Measurements from ENCODE around the gene FAM222A.

FAM222A gene

GRCh38 chr12:109762673-109763191 is 49.1 kb downstream of the FAM222A start:
- TF ChIP-seq EZH2 (optimal IDR thresholded peaks at IDR 0.05; ENCODE audit: low read depth, low read length) (no peak), CTCF (IDR thresholded peaks at IDR 0.05; ENCODE audit: low read length) (no peak), EZH2phosphoT487 (IDR thresholded peaks at IDR 0.05; ENCODE audit: low read length) (no peak)
- Histone ChIP-seq H3K79me2 (ENCODE audit: low read length) (no peaks in the 10 kb centered on the region), H3K27me3 (replicated peaks; ENCODE audit: insufficient read depth, low read length) (no peaks in the 10 kb centered on the region), H3K4me1 (ENCODE audit: low read length) (no peaks in the 10 kb centered on the region), H4K20me1 (ENCODE audit: insufficient read depth, low read length) (no peaks in the 10 kb centered on the region), H3K9me2 (replicated peaks; ENCODE audit: insufficient read depth, low read length) (no peaks in the 10 kb centered on the region), H3K36me3 (replicated peaks; ENCODE audit: insufficient read depth, low read length) (no peaks in the 10 kb centered on the region), H3K4me3 (ENCODE audit: low read length) (no peak overlapping the region), H3K9ac (ENCODE audit: low read length) (no peak overlapping the region), H3K4me2 (ENCODE audit: low read depth, low read length) (no peak overlapping the region), H3K9me3 (replicated peaks; ENCODE audit: insufficient read depth, low read length) (no peaks in the 10 kb centered on the region), H2AFZ (ENCODE audit: low read length) (no peak overlapping the region), H3K27ac (ENCODE audit: low read length) (no peak overlapping the region), H3F3A (ENCODE audit: insufficient read depth, low read length) (no peaks in the 10 kb centered on the region)
- DNase-seq: no peak

GRCh38 chr12:109763201-109763841 is 49.7 kb downstream of the FAM222A start:
- H3K27me3 ChIP-seq (replicated peaks; ENCODE audit: insufficient read depth, low read length): no peaks in the 10 kb centered on the region
- TF ChIP-seq EZH2phosphoT487 (IDR thresholded peaks at IDR 0.05; ENCODE audit: low read length): no peak
- TF ChIP-seq EZH2 (optimal IDR thresholded peaks at IDR 0.05; ENCODE audit: low read depth, low read length): no peak
- no peak for TF ChIP-seq CTCF (IDR thresholded peaks at IDR 0.05; ENCODE audit: low read length)
- no peak overlapping the region for H3K4me2 ChIP-seq (ENCODE audit: low read depth, low read length)
- H4K20me1 ChIP-seq (ENCODE audit: insufficient read depth, low read length): no peaks in the 10 kb centered on the region
- no peaks in the 10 kb centered on the region for H3F3A ChIP-seq (ENCODE audit: insufficient read depth, low read length)
- no peaks in the 10 kb centered on the region for H3K9me3 ChIP-seq (replicated peaks; ENCODE audit: insufficient read depth, low read length)
- no peak overlapping the region for H3K9ac ChIP-seq (ENCODE audit: low read length)
- H2AFZ ChIP-seq (ENCODE audit: low read length): no peak overlapping the region
- DNase-seq: no peak
- no peaks in the 10 kb centered on the region for H3K9me2 ChIP-seq (replicated peaks; ENCODE audit: insufficient read depth, low read length)
- H3K36me3 ChIP-seq (replicated peaks; ENCODE audit: insufficient read depth, low read length): no peaks in the 10 kb centered on the region
- H3K27ac ChIP-seq (ENCODE audit: low read length): no peak overlapping the region
- H3K4me3 ChIP-seq (ENCODE audit: low read length): no peak overlapping the region
- no peaks in the 10 kb centered on the region for H3K4me1 ChIP-seq (ENCODE audit: low read length)
- no peaks in the 10 kb centered on the region for H3K79me2 ChIP-seq (ENCODE audit: low read length)

GRCh38 chr12:109764123-109764522 is 50.5 kb downstream of the FAM222A start:
- Histone ChIP-seq H4K20me1 (ENCODE audit: insufficient read depth, low read length) (no peaks in the 10 kb centered on the region), H3K4me2 (ENCODE audit: low read depth, low read length) (no peak overlapping the region), H3K36me3 (replicated peaks; ENCODE audit: insufficient read depth, low read length) (no peaks in the 10 kb centered on the region), H3K4me3 (ENCODE audit: low read length) (no peak overlapping the region), H3K27me3 (replicated peaks; ENCODE audit: insufficient read depth, low read length) (no peaks in the 10 kb centered on the region), H3K9ac (ENCODE audit: low read length) (no peak overlapping the region), H2AFZ (ENCODE audit: low read length) (no peak overlapping the region), H3K9me3 (replicated peaks; ENCODE audit: insufficient read depth, low read length) (no peaks in the 10 kb centered on the region), H3K27ac (ENCODE audit: low read length) (no peak overlapping the region), H3K4me1 (ENCODE audit: low read length) (no peaks in the 10 kb centered on the region), H3F3A (ENCODE audit: insufficient read depth, low read length) (no peaks in the 10 kb centered on the region), H3K79me2 (ENCODE audit: low read length) (no peaks in the 10 kb centered on the region), H3K9me2 (replicated peaks; ENCODE audit: insufficient read depth, low read length) (no peaks in the 10 kb centered on the region)
- TF ChIP-seq EZH2phosphoT487 (IDR thresholded peaks at IDR 0.05; ENCODE audit: low read length): no peak
- TF ChIP-seq CTCF (IDR thresholded peaks at IDR 0.05; ENCODE audit: low read length): no peak
- no peak for TF ChIP-seq EZH2 (optimal IDR thresholded peaks at IDR 0.05; ENCODE audit: low read depth, low read length)
- no peak for DNase-seq

Data from MM.1S (cell line).